GM12875 (cell line): ENCODE data around the gene SPINT4.
"Not testable (repeated sequence)": the region's sequence is repeated elsewhere in the genome, so short reads cannot be mapped to it uniquely, and the experiment has no call there.

ENCODE experiments used
- H3K4me3 ChIP-seq: one replicate; pipeline ENCODE4 v1.5.1; 2011; ENCODE audit warnings: low read depth, low read length, control low read depth
- TF ChIP-seq, protein P1 (sequence below): IDR thresholded peaks from 2 replicates; pipeline ENCODE4 v1.5.1; 2011; ENCODE audit warnings: low read depth, mild to moderate bottlenecking, control low read depth, inconsistent platforms, low read length, moderate library complexity, borderline replicate concordance; ENCODE audit not compliant: insufficient read depth

SPINT4 gene

DNA sequence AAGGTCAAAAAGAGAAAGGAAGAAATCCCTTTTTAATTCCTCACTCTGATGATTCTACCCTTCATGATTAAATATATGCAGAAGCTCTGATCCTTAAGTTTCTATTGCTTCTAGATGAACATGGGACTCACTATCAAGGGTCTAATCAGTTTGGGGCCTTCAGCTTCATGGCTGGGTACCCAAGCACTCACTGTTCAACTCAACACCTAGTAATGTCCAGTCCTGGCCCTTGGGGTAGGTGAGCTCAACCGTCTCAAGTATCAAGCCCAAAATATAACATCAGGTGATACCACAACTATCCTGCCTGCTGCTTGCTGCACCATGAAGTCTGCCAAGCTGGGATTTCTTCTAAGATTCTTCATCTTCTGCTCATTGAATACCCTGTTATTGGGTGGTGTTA, at the start of gene SPINT4:
Gene SPINT4 (plus strand): TSS at position 301 of the 400 bp plus-strand sequence. CDS start 21 bp downstream, at position 322.
- no peak within 1 kb of the TSS for H3K4me3 ChIP-seq
- TF ChIP-seq, protein P1, sequence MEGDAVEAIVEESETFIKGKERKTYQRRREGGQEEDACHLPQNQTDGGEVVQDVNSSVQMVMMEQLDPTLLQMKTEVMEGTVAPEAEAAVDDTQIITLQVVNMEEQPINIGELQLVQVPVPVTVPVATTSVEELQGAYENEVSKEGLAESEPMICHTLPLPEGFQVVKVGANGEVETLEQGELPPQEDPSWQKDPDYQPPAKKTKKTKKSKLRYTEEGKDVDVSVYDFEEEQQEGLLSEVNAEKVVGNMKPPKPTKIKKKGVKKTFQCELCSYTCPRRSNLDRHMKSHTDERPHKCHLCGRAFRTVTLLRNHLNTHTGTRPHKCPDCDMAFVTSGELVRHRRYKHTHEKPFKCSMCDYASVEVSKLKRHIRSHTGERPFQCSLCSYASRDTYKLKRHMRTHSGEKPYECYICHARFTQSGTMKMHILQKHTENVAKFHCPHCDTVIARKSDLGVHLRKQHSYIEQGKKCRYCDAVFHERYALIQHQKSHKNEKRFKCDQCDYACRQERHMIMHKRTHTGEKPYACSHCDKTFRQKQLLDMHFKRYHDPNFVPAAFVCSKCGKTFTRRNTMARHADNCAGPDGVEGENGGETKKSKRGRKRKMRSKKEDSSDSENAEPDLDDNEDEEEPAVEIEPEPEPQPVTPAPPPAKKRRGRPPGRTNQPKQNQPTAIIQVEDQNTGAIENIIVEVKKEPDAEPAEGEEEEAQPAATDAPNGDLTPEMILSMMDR, result no peak

DNA sequence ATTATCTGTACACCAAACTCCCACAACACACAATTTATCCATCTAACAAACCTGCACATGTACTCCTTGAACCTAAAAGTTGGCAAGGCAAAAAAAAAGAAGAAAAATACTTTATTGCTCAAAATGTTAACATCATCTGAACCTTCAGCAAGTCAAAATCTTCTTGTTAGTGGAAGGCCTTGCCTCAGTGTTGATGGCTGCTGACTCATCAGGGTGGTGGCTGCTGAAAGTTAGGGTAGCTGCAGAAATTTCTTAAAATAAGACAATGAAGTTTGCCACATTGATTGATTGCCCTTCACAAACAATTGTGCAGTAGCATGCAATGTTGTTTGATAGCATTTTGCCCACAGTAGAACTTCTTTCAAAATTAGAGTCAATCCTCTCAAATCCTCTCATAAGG, 49.4 kb upstream of the SPINT4 start:
- no peak overlapping the region for H3K4me3 ChIP-seq
- TF ChIP-seq, protein P1, result no peak

DNA sequence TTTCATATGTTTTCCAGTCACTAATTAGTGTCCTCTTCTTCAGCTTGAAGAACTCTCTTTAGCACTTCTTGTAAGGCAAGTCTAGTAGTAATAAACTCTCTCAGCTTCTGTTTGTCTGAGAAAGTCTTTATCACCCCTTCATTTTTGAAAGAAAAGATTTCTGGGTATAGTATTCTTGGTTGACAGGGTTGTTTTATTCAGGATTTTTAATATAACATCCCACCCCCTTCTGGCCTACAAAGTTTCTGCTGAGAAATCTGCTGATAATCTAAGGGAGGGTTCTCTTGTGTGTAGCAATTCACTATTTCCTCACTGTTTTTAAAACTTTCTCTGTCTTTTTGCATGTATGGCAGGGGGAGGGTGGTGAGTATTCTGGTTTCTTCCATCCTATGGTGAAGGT, 42.5 kb upstream of the SPINT4 start:
- no peak overlapping the region for H3K4me3 ChIP-seq
- TF ChIP-seq, protein P1, result no peak

DNA sequence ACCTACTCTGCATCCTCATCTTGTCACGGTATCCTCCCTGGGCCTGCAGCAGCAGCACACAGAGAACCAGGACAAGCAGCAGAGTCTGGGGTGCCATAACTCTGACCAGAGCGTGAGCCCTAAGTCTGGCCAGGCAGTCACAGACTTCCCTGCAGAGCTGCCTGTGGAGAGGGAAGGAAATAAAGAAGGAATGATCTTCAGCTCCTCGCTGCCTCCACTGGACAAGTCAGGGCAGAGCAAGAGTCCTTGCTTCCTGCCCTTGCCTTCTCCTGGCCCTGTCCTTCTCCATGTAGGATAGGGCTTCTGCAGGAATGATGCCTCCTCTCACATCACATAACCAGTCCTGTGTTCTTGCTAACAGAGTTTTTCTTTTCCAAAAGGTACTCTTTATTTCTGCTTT, 36.3 kb upstream of the SPINT4 start:
- TF ChIP-seq, protein P1, result no peak
- H3K4me3 ChIP-seq, result no peak overlapping the region

DNA sequence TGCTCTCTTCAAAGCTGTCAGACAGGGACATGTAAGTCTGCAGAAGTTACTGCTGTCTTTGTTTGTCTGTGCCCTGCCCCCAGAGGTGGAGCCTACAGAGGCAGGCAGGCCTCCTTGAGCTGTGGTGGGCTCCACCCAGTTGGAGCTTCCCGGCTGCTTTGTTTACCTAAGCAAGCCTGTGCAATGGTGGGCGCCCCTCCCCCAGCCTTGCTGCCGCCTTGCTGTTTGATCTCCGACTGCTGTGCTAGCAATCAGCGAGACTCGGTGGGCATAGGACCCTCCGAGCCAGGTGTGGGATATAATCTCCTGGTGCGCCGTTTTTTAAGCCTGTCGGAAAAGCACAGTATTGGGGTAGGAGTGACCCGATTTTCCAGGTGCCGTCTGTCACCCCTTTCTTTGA, 28.8 kb upstream of the SPINT4 start:
- not testable (repeated sequence) for H3K4me3 ChIP-seq

DNA sequence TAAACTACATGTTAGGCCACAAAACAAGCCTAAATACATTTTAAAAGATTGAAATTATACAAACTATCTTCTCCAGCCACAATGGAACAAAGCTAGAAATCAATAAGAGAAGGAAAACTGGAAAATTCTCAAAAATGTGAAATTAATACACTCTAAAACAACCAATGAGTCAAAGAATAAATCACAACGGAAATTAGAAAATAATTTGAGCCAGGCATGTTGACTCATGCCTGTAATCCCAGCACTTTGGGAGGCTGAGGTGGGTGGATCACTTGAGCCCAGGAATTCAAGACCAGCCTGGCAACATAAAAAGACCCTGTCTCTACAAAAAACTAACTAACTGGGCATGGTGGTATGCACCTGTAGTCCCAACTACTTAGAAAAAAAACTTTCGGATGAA, 26.7 kb upstream of the SPINT4 start:
- TF ChIP-seq, protein P1, result no peak
- H3K4me3 ChIP-seq, result no peak overlapping the region

DNA sequence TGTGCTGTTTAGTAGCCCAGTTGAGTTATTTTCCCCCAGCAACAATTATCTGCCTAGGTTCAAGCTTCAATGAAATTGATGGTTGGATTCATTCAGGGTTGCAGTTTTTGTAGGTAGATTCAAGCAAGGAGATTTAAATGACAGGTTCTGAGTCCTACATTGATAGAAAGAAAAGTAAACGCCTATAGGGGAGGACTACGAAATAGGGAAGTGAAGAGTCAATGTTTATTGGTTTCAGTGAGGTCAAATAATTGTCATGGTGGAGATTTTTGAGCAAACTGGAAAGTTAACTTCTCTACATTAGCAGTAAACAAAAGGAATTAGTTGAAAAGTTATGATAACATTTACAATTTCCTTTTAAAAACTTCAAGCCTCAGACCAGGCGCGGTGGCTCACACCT, 21.0 kb upstream of the SPINT4 start:
- TF ChIP-seq, protein P1, result no peak

DNA sequence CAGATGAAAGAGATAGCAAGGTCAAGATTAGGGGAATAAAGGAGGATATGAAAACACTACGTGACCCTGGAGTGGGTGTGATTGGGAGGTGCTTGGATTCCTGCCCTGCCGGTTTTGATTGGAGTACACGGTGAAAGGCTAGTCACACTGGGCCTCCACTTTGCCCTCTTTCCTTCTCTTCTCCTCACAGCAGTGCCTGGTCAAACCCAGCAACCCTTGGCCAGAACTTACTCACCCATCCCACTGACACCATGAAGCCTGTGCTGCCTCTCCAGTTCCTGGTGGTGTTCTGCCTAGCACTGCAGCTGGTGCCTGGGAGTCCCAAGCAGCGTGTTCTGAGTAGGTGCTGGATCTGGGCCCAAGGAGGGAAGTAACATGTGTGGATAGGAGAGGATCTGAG, 20.3 kb upstream of the SPINT4 start, which contains the start of gene WFDC13:
Gene WFDC13 (plus strand): TSS at position 166 of the 400 bp plus-strand sequence. CDS start 86 bp downstream, at position 252.
- TF ChIP-seq, protein P1, result no peak
- no peak within 1 kb of the TSS for H3K4me3 ChIP-seq

More for the DNA sequence above, 21.0 kb upstream of the SPINT4 start:
- no peak overlapping the region for H3K4me3 ChIP-seq
